Urinary bladder (tissue), 4 donors: Measurements from ENCODE around the gene LRRC32. TPM values are rescaled to one million over a fixed set of nuclear protein-coding genes. Genes with fewer than 3 reads are reported as not detected.

Source experiments
- DNase-seq: peaks from one replicate; pipeline ENCODE4 v3.0.0-alpha.2; 2015; ENCODE audit errors: extremely low spot score
- H3K27ac ChIP-seq: one replicate; pipeline ENCODE4 v1.5.1; 2013; ENCODE audit warnings: low read depth, mild to moderate bottlenecking, moderate library complexity
- H3K36me3 ChIP-seq: one replicate; pipeline ENCODE4 v1.6.1; 2013; ENCODE audit warnings: mild to moderate bottlenecking, moderate library complexity; ENCODE audit not compliant: insufficient read depth
- H3K4me1 ChIP-seq: one replicate; pipeline ENCODE4 v1.6.1; 2013; ENCODE audit warnings: mild to moderate bottlenecking, moderate library complexity; ENCODE audit not compliant: insufficient read depth
- H3K4me3 ChIP-seq: one replicate; pipeline ENCODE4 v1.5.1; 2013; ENCODE audit warnings: low read depth, low read length
- WGBS: extraction: QIAGEN DNeasy Blood & Tissue Kit; methylation state at CpG from one replicate; pipeline ENCODE4 v1.1.7; 2013; 5-methylcytosine and 5-hydroxymethylcytosine counted together
- polyA plus RNA-seq: library from polyadenylated mRNA; stranded (reverse); fragments of 200-250 nt; gene quantifications from one replicate; pipeline ENCODE4 v1.2.3, GENCODE V29; 2013
- total RNA-seq: library from RNA; depleted of rRNA; stranded (reverse); fragments of >200 nt; gene quantifications from one replicate; pipeline ENCODE4 v1.2.3, GENCODE V29; 2014
- donor health status: healthy with polysubstance abuse.
- donor health status: healthy.

Gene LRRC32
- total and polyA plus RNA-seq, 2 donors: 16.3 to 65.6 TPM

DNA sequence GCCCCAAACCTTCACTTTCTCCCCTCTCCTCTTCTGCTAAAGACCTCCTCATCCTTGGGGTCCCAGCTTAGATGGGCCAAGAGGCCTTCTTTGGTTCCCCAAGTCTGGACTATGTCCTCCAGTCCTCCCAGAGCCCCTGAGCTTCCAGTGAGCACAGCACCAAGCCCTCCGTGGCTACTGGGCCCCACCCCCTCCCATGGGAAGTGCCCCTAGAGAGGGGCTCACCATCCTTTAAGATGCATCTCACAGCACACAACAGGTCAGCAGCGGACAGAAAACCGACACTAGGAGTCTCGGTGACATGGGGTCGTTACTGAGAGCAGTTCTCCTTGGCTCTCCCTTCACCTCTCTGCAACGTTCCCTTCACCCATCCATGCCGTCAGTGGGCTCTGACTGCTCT is 2.7 kb downstream of the LRRC32 start:
- no peak for DNase-seq
- Histone ChIP-seq H3K4me3 (peak overlapping the region; percentile 13), H3K4me1 (no peaks in the 10 kb centered on the region), H3K27ac (no peak overlapping the region), H3K36me3 (no peaks in the 10 kb centered on the region)
- 68% methylated on average over 7 of the region's 7 CpGs for WGBS

DNA sequence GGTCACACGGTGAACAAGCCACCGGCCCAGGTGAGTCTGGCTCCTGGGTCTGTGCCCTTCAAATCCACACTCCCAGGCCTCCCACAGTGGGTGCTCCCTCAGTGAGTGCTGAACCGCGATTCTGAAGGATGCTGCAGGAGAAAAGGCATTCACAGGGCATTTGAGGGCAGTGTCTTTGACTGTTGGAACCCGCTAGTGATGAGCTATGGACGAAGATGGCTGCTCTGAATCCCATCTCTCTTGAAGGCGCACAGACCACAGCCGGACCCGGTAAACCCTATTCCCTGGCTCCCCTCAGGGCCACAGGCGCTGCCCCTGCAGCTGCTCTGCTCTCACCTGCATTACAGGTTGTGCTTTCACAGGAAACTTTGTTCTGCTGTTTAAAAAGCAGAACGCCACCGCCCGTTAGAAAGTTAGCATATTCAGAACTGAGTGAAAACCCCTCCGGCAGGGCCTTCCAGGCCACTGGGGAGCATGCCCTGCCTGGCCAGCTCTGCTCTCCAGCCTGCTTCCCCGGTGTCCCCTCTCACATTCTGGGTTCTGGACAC is 3.2 kb downstream of the LRRC32 start:
- DNase-seq: no peak
- H3K36me3 ChIP-seq: no peaks in the 10 kb centered on the region
- peak overlapping the region; percentile 13 for H3K4me3 ChIP-seq
- no peak overlapping the region for H3K27ac ChIP-seq
- H3K4me1 ChIP-seq: no peaks in the 10 kb centered on the region
- 86% methylated on average over 15 of the region's 15 CpGs for WGBS

- Histone ChIP-seq H3K27ac (no peak overlapping the region), H3K4me1 (no peaks in the 10 kb centered on the region), H3K4me3 (peak overlapping the region; percentile 13), H3K36me3 (no peaks in the 10 kb centered on the region)
- 78% methylated on average over 5 of the region's 5 CpGs for WGBS
- no peak for DNase-seq
Observed at GRCh38 chr11:76666830-76667229, 3.7 kb downstream of the LRRC32 start.

GRCh38 chr11:76666408-76666807 is 4.1 kb downstream of the LRRC32 start:
- DNase-seq: no peak
- Histone ChIP-seq H3K27ac (no peak overlapping the region), H3K36me3 (no peaks in the 10 kb centered on the region), H3K4me3 (no peak overlapping the region), H3K4me1 (no peaks in the 10 kb centered on the region)
- 19% methylated on average over 7 of the region's 7 CpGs for WGBS

GRCh38 chr11:76665921-76666351 is 4.6 kb downstream of the LRRC32 start:
- no peak for DNase-seq
- Histone ChIP-seq H3K4me1 (no peaks in the 10 kb centered on the region), H3K4me3 (no peak overlapping the region), H3K36me3 (no peaks in the 10 kb centered on the region), H3K27ac (no peak overlapping the region)
- WGBS: 70% methylated on average over 6 of the region's 6 CpGs

DNA sequence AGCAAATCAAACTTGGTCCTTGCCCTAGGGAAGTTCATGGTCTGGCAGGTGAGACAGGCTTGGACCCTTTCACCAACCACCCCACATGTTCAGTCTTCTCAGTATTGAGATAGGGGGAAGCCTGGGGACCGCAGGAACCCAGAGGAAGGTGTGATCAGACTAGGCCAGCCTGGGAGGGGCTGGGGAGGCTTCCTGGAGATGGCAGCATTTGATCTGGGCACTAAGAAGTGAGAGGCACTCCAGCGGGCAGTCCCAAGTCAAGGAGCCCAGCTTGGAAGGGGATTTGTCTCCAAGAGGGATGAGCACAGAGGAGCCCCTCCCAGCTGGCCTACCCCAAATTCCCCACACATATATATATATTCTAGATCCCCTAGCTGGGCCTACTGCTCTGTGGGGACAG is 5.4 kb downstream of the LRRC32 start:
- DNase-seq: no peak
- H3K36me3 ChIP-seq: no peaks in the 10 kb centered on the region
- WGBS: 82% methylated on average over 2 of the region's 2 CpGs

GRCh38 chr11:76664578-76665061 is 5.9 kb downstream of the LRRC32 start:
- Histone ChIP-seq H3K36me3 (no peaks in the 10 kb centered on the region), H3K27ac (no peak overlapping the region), H3K4me3 (no peak overlapping the region), H3K4me1 (no peaks in the 10 kb centered on the region)
- WGBS: 66% methylated on average over 11 of the region's 11 CpGs
- no peak for DNase-seq

More for the DNA sequence above, 5.4 kb downstream of the LRRC32 start:
- Histone ChIP-seq H3K4me1 (no peaks in the 10 kb centered on the region), H3K27ac (no peak overlapping the region), H3K4me3 (no peak overlapping the region)

- Histone ChIP-seq H3K4me3 (no peak overlapping the region), H3K36me3 (no peaks in the 10 kb centered on the region), H3K4me1 (no peaks in the 10 kb centered on the region), H3K27ac (no peak overlapping the region)
- 88% methylated on average over 7 of the region's 7 CpGs for WGBS
- no peak for DNase-seq
Observed at GRCh38 chr11:76663912-76664440, 6.6 kb downstream of the LRRC32 start.

DNA sequence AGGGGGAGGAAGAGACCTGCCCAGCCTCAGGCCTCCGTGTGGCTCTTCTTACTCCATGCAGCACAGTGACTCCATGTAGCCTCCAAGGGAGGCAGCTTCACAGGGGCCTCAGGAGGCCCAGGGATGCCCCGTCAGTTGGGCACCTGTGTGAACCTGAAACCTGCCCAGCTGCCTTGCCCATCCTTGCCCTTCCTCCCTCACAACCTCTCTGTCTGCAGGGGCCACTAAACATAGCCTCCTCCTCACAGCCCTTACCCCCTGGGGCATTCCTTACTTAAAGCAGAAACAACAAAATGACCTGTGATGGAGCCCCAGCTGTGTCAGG is 7.1 kb downstream of the LRRC32 start:
- 70% methylated on average over 2 of the region's 2 CpGs for WGBS
- Histone ChIP-seq H3K27ac (no peak overlapping the region), H3K4me3 (no peak overlapping the region), H3K4me1 (no peaks in the 10 kb centered on the region), H3K36me3 (no peaks in the 10 kb centered on the region)
- no peak for DNase-seq

DNA sequence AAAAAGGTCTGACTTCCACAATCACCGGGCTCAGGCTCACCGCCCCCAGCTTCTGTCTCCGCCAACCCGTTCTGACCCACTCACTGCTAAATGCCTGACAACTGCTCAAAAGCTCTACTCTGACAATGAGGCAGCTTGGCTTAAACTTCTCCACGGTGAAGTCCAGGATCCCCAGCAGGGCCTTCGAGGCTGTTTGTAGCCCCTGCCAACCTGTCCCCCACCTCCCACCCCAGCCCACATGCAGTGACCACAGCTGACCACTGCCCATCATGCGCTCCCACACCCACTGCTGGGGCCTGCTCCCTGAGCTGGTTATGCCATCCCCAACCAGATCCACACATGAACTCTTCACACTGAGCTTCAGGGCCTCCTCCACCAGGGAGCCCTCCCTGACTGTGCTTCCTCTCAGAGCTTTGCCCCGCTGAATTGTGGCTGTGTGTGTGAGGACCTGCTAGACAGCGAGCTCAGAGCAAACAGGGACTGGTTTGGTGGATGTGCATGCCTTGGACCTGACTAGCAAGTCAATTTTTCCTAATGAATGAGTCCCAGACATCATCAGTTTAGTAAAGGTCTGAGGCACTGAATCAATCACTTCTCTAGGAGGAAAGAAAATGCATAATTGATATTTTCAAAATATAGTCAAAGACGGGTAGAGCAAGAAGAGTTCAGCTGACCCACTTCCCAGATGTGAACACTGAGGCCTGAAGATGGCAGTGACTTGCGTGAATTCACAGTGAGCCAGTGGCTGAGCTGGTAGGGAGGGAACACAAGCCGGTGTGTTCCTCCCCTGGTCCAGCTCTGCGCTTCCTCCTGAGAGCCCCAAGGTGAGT is 7.7 kb downstream of the LRRC32 start:
- Histone ChIP-seq H3K27ac (no peak overlapping the region), H3K36me3 (no peaks in the 10 kb centered on the region), H3K4me3 (no peak overlapping the region), H3K4me1 (no peaks in the 10 kb centered on the region)
- 88% methylated on average over 13 of the region's 13 CpGs for WGBS
- DNase-seq: no peak

DNA sequence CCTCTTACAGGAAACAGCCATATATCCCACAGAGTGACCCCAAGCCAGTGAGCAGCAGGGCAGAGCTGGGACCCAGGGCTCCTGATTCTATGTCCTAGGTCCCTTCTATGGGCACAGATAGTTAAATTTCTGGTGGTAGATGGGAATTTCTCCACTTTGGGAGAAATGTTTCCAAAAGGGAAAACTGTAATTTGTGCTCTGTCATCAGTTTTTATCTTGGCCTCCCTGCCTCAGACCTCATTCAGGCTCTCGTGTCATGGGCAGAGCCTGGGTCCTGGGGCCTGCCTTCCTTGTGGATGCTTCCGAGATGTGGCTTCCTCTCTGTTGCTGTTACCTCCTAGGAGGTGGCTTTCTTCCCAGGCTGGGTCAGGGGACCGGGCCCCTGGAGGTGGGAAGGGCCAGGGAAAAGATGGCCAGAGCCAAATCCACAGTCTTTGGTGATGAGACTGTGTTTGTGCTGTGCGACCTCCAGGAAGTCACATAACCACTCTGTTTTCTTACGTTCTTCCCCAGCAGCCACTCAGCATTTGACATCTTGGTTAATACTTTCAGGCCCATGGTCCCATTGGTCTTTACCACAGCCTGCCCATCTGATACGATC is 8.6 kb downstream of the LRRC32 start:
- H3K4me3 ChIP-seq: no peak overlapping the region
- no peaks in the 10 kb centered on the region for H3K36me3 ChIP-seq
- 82% methylated on average over 6 of the region's 6 CpGs for WGBS
- H3K27ac ChIP-seq: no peak overlapping the region
- no peak for DNase-seq
- no peaks in the 10 kb centered on the region for H3K4me1 ChIP-seq

DNA sequence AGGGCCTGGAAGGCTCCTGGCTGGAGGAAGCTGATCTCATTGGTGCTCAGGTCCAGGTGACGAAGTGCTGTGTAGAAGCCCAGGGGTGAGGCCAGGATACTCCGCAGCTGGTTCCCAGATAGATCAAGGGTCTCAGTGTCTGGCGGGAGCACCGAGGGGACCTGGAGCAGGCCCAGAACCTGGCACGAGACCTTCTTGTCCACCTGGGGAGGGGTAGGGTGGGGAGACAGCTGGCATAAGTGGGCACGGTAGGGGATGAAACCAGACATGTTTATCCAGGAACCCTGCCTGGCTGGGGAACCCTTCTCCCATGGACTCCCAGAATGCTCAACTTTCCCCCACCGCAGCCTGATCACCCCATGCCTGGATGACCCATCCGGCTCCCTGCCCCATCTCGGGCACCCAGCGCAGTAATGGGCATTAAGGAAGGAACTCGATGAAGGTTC is 9.2 kb downstream of the LRRC32 start:
- no peaks in the 10 kb centered on the region for H3K36me3 ChIP-seq
- no peak overlapping the region for H3K27ac ChIP-seq
- no peak for DNase-seq

GRCh38 chr11:76660533-76661305 is 9.8 kb downstream of the LRRC32 start:
- WGBS: 89% methylated on average over 34 of the region's 34 CpGs
- no peaks in the 10 kb centered on the region for H3K4me1 ChIP-seq
- no peak for DNase-seq
- H3K4me3 ChIP-seq: no peak overlapping the region
- no peak overlapping the region for H3K27ac ChIP-seq
- H3K36me3 ChIP-seq: no peaks in the 10 kb centered on the region

More for the DNA sequence above, 9.2 kb downstream of the LRRC32 start:
- no peaks in the 10 kb centered on the region for H3K4me1 ChIP-seq
- no peak overlapping the region for H3K4me3 ChIP-seq
- WGBS: 93% methylated on average over 11 of the region's 11 CpGs
